K562 (cell line): ENCODE data around the gene P2RY13. TPM values are rescaled to one million over a fixed set of nuclear protein-coding genes. Genes with fewer than 3 reads are reported as not detected.

ENCODE experiments used
- ATAC-seq: fragments of 200-7000 bp; cut with Tn5 transposase; 3 replicates; pipeline ENCODE4 v1.9.1; 2020; ENCODE audit warnings: moderate library complexity
- BruUV-seq: library from RNA; stranded (reverse); fragments of 400-500 nt; replicated peaks from 2 replicates; lab custom pipeline; 2021; lab: Mats Ljungman, UMichigan
- CTCF ChIA-PET: fragments of 300-600 bp; formaldehyde crosslinking; extraction: SDS; loops from one replicate; lab custom pipeline; 2021; ENCODE audit warnings: low intra/inter-chr PET ratio; lab: Yijun Ruan, JAX
- POLR2A ChIA-PET: fragments of 300-600, 350-650 bp; sonication (Branson Sonifier 250); formaldehyde crosslinking; extraction: SDS; loops from one replicate; lab custom pipeline; 2021; ENCODE audit warnings: antibody characterized with exemption, inconsistent platforms; lab: Yijun Ruan, JAX
- DNase-seq, 4 experiments: peaks; one replicate each; pipeline versions ENCODE4 v3.0.0 to v3.0.0-alpha.2; 2011 to 2018; ENCODE audit warnings: low spot score in 3 of 4, mixed read lengths in 3 of 4; ENCODE audit errors: extremely low read depth in 1 of 4
- FAIRE-seq: peaks from 2 replicates; lab custom pipeline; 2011; peaks lifted over from hg19 to GRCh38; lab: Jason Lieb, UNC
- H2AFZ ChIP-seq: 2 replicates; pipeline ENCODE4 v1.6.0; 2011; ENCODE audit warnings: low read depth, low read length, control low read depth, inconsistent platforms
- H3K27ac ChIP-seq: fragments of 200-600 bp; 3 replicates; pipeline ENCODE4 v1.8.0; 2011; ENCODE audit warnings: low read depth, mild to moderate bottlenecking, control low read depth, inconsistent platforms, low read length, moderate library complexity, mixed read lengths; ENCODE audit errors: extremely low read depth
- H3K27me3 ChIP-seq, 2 experiments: fragments of 300-600 bp in 1 of 2; 2 replicates in 1 of 2; 3 replicates in 1 of 2; pipeline versions ENCODE4 v1.6.0 to v1.8.0; 2011; ENCODE audit warnings: inconsistent platforms in 2 of 2, low read length in 2 of 2, mild to moderate bottlenecking in 1 of 2, mixed read lengths in 1 of 2, moderate library complexity in 1 of 2; ENCODE audit not compliant: control insufficient read depth in 2 of 2, insufficient read depth in 2 of 2
- H3K36me3 ChIP-seq: fragments of 300-600 bp; 3 replicates; pipeline ENCODE4 v1.8.0; 2011; ENCODE audit warnings: mild to moderate bottlenecking, low read length, inconsistent platforms; ENCODE audit not compliant: control insufficient read depth, insufficient read depth
- H3K4me1 ChIP-seq, 2 experiments: fragments of 200-600 bp in 1 of 2; replicated peaks in 1 of 2; 2 replicates in 1 of 2; 3 replicates in 1 of 2; pipeline versions ENCODE4 v1.5.1 to v1.8.0; 2011; ENCODE audit warnings: inconsistent platforms in 2 of 2, low read length in 2 of 2, mild to moderate bottlenecking in 1 of 2, mixed read lengths in 1 of 2, moderate library complexity in 1 of 2; ENCODE audit not compliant: control insufficient read depth in 2 of 2, insufficient read depth in 2 of 2
- H3K4me2 ChIP-seq: 2 replicates; pipeline ENCODE4 v1.6.1; 2011; ENCODE audit warnings: low read length, control low read depth, inconsistent platforms, mixed read lengths; ENCODE audit not compliant: insufficient read depth
- H3K4me3 ChIP-seq: fragments of 200-600 bp; sonication (generic), shearing (Covaris generic); 2 replicates; pipeline ENCODE4 v1.5.1; 2016; ENCODE audit warnings: control low read depth, inconsistent platforms
- H3K79me2 ChIP-seq: fragments of 200-600 bp; 3 replicates; pipeline ENCODE4 v1.8.0; 2011; ENCODE audit warnings: low read length, inconsistent platforms; ENCODE audit not compliant: control insufficient read depth, insufficient read depth
- H3K9ac ChIP-seq, 2 experiments: 2 replicates each; pipeline versions ENCODE4 v1.6.0 to v1.6.1; 2011; ENCODE audit warnings: low read depth in 2 of 2, low read length in 2 of 2, control low read depth in 1 of 2, inconsistent platforms in 1 of 2, mild to moderate bottlenecking in 1 of 2, mixed read lengths in 1 of 2; ENCODE audit not compliant: insufficient read depth in 1 of 2
- H3K9me1 ChIP-seq: one replicate; pipeline ENCODE4 v1.6.0; 2011; ENCODE audit warnings: inconsistent platforms, mild to moderate bottlenecking, low read length, moderate library complexity; ENCODE audit not compliant: control insufficient read depth, insufficient read depth
- H3K9me3 ChIP-seq: replicated peaks from 2 replicates; pipeline ENCODE4 v1.5.1; 2011; ENCODE audit warnings: low read depth, low read length, inconsistent platforms; ENCODE audit not compliant: control insufficient read depth, insufficient read depth
- H4K20me1 ChIP-seq: replicated peaks from 2 replicates; pipeline ENCODE4 v1.6.1; 2011; ENCODE audit warnings: low read length, inconsistent platforms, mixed read lengths; ENCODE audit not compliant: control insufficient read depth, insufficient read depth
- C11orf30 ChIP-seq: fragments of 450-650 bp; IDR thresholded peaks from 2 replicates; pipeline ENCODE4 v1.6.1; 2016; ENCODE audit warnings: low read depth, mild to moderate bottlenecking
- ETV6 ChIP-seq, 3 experiments: fragments of 150-350 bp in 1 of 3; sonication (generic) in 1 of 3; formaldehyde crosslinking in 1 of 3; IDR thresholded peaks; 2 replicates each; pipeline versions ENCODE4 v1.6.1 to v1.8.0; 2014 to 2022; ENCODE audit warnings: borderline replicate concordance in 2 of 3, low read depth in 2 of 3, antibody characterized with exemption in 1 of 3, low read length in 1 of 3, mild to moderate bottlenecking in 1 of 3, missing genetic modification reagents in 1 of 3
- IFI16 ChIP-seq: fragments of 250-450 bp; sonication (Bioruptor Pico); IDR thresholded peaks from 2 replicates; pipeline ENCODE4 v2.1.2; 2022; ENCODE audit warnings: mild to moderate bottlenecking, inconsistent platforms
- ZNF23 ChIP-seq: fragments of 250-450 bp; sonication (Bioruptor Pico); IDR thresholded peaks from 2 replicates; pipeline ENCODE4 v1.4.0; 2020; ENCODE audit warnings: mild to moderate bottlenecking
- WGBS: fragments of 100-300 bp; shearing (Covaris generic); methylation state at CpG from one replicate; pipeline ENCODE4 v1.1.6; 2016; ENCODE audit warnings: low coverage, mixed read lengths; ENCODE audit not compliant: insufficient coverage; ENCODE audit errors: missing lambda C conversion rate; 5-methylcytosine and 5-hydroxymethylcytosine counted together
- in situ Hi-C: fragments of 300-500 bp; cut with MboI; formaldehyde crosslinking; loops from 4 replicates; pipeline ENCODE4 v1.15.0; 2018; ENCODE audit warnings: inconsistent platforms, mixed read lengths
- intact Hi-C: fragments of 100-400 bp; cut with micrococcal nuclease; formaldehyde crosslinking; loops from 2 replicates; pipeline ENCODE4 v1.14.2; 2022
- polyA plus RNA-seq, 8 experiments: library from polyadenylated mRNA; depleted of rRNA in 4 of 8; stranded (reverse) in 5 of 8; unstranded in 3 of 8; fragments of >200 nt; fragmentation: Nextera tagmentation in 2 of 8; fragmentation: Illumina TruSeq in 1 of 8; extraction: Ambion mirVana in 2 of 8; extraction: Trizol in 1 of 8; gene quantifications; 2 replicates each; pipeline versions ENCODE4 v1.2.1 to v1.2.3, GENCODE V29; 2011 to 2014; ENCODE audit warnings: inconsistent platforms in 1 of 8, missing spikeins in 1 of 8
- total RNA-seq, 7 experiments: library from RNA; depleted of rRNA in 6 of 7; stranded (reverse); fragments of >200 nt in 6 of 7; fragmentation: Illumina TruSeq in 2 of 7; extraction: Trizol in 2 of 7; gene quantifications; 2 replicates each; pipeline versions ENCODE4 v1.2.1 to v1.2.3, GENCODE V29; 2011 to 2021; ENCODE audit warnings: low replicate concordance in 1 of 7
- TF ChIP-seq, protein P1 (sequence below): fragments of 200-800 bp; sonication (Bioruptor generic); IDR thresholded peaks from 2 replicates; pipeline ENCODE4 v1.6.1; 2017; ENCODE audit warnings: missing genetic modification characterization, missing compliant biosample characterization

P2RY13 gene
- total and polyA plus RNA-seq, 9 of the 15 experiments (the other 6 are each of a cell fraction or from before 2014, with no cell fraction given): not detected

DNA sequence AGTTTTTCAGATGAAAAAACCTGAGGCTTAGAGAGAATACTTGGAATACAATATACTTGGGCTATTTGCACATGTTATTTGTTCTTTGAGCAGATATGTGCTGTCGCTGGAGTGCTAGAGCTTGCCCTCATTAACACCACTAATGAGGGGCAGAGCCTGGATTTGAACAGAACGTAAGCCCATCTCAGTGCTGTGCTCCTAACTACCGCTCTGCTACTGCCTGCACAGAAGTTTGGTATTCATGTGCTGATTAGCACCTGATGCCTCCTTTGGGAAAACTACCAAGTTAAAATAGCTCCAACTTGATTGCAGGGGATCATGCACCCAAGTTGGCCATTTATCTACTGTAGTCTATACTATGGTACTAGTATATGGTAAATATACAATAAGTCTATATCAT, 16.4 kb downstream of the P2RY13 start:
- CTCF ChIA-PET: no interaction called here
- WGBS: 0% methylated on average over 3 of the region's 3 CpGs
- intact Hi-C loops (no loop called here), in situ Hi-C loops (no loop called here)
- H4K20me1 ChIP-seq: no peaks in the 10 kb centered on the region
- ATAC-seq (no peak), DNase-seq (no peak), FAIRE-seq (no peak)
- no peaks in the 10 kb centered on the region for H3K79me2 ChIP-seq
- H3K4me3 ChIP-seq: no peak overlapping the region
- H3K9ac ChIP-seq: no peak overlapping the region
- H2AFZ ChIP-seq: no peak overlapping the region
- no TSS peak for BruUV-seq
- TF ChIP-seq C11orf30: no peak
- TF ChIP-seq ZNF23: no peak
- TF ChIP-seq IFI16 (CRISPR knock-in tag): no peak
- TF ChIP-seq, protein P1, sequence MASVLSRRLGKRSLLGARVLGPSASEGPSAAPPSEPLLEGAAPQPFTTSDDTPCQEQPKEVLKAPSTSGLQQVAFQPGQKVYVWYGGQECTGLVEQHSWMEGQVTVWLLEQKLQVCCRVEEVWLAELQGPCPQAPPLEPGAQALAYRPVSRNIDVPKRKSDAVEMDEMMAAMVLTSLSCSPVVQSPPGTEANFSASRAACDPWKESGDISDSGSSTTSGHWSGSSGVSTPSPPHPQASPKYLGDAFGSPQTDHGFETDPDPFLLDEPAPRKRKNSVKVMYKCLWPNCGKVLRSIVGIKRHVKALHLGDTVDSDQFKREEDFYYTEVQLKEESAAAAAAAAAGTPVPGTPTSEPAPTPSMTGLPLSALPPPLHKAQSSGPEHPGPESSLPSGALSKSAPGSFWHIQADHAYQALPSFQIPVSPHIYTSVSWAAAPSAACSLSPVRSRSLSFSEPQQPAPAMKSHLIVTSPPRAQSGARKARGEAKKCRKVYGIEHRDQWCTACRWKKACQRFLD (CRISPR knock-in tag): no peak
- H3K27ac ChIP-seq: no peak overlapping the region
- no peaks in the 10 kb centered on the region for H3K9me3 ChIP-seq
- H3K4me1 ChIP-seq: no peaks in the 10 kb centered on the region
- no peaks in the 10 kb centered on the region for H3K36me3 ChIP-seq
- H3K4me2 ChIP-seq: no peak overlapping the region
- no peaks in the 10 kb centered on the region for H3K9me1 ChIP-seq
- POLR2A ChIA-PET: no interaction called here
- peaks cover 4 to 10% of the 10 kb centered on the region in 2 experiments; a peak in 3 of 5 replicates for H3K27me3 ChIP-seq

- H2AFZ ChIP-seq: no peak overlapping the region
- WGBS: 0% methylated on average over 2 of the region's 2 CpGs
- BruUV-seq: no TSS peak
- CTCF ChIA-PET: no interaction called here
- H3K9me3 ChIP-seq: no peaks in the 10 kb centered on the region
- H3K27ac ChIP-seq: no peak overlapping the region
- intact Hi-C loops (no loop called here), in situ Hi-C loops (no loop called here)
- ATAC-seq: no peak
- H3K4me1 ChIP-seq: no peaks in the 10 kb centered on the region
- no peaks in the 10 kb centered on the region for H3K79me2 ChIP-seq
- POLR2A ChIA-PET: interaction anchor here (0.8 kb wide), 1 partner anchor 9 kb away, joined by 3 read pairs; no protein-coding TSS in a partner anchor
- no peaks in the 10 kb centered on the region for H4K20me1 ChIP-seq
- no peak overlapping the region for H3K4me2 ChIP-seq
- no peak for FAIRE-seq
- H3K9me1 ChIP-seq: peaks cover 3% of the 10 kb centered on the region
- H3K9ac ChIP-seq: no peak overlapping the region
- no peaks in the 10 kb centered on the region for H3K36me3 ChIP-seq
- H3K27me3 ChIP-seq: peaks cover 4 to 13% of the 10 kb centered on the region in 2 experiments; a peak in 3 of 5 replicates
- H3K4me3 ChIP-seq: no peak overlapping the region
- no peak for DNase-seq
- TF ChIP-seq ETV6 (IDR thresholded peaks at IDR 0.05; ENCODE audit: borderline replicate concordance in 1 of 2, low read depth in 2 of 2, low read length in 1 of 2) (no peak), ETV6 (CRISPR knock-in tag; IDR thresholded peaks at IDR 0.05; ENCODE audit: borderline replicate concordance) (no peak)
These were observed 19.8 kb downstream of the P2RY13 start for GRCh38 chr3:151309566-151309965.
